Activated naive CD4-positive, alpha-beta T cell treated with Interleukin-2 at 50 U/mL for 16 hours (primary cell): ENCODE data around the gene CAMKMT.

ENCODE experiments used
- DNase-seq: peaks from one replicate; pipeline ENCODE4 v3.0.0-alpha.2; 2020

The CAMKMT gene

GRCh38 chr2:44612276-44612675, 250.5 kb downstream of the CAMKMT start:
- no peak for DNase-seq

DNA sequence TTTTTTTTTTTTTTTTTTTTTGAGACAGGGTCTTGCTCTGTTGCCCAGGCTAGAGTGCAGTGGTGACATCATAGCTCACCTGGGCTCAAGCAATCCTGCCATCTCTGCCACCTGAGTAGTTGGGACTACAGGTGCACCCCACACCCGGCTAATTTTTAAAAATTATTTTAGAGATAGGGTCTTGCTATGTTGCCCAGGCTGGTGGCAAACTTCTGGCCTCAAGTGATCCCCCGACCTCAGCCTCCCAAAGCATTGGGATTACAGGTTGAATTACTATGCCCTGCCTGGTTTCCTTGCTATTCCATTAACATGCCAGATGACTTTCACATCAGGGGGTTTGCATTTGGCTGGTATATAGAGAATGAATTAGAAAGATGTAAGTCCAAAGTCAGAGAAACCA, 253.2 kb downstream of the CAMKMT start:
- no peak for DNase-seq

DNA sequence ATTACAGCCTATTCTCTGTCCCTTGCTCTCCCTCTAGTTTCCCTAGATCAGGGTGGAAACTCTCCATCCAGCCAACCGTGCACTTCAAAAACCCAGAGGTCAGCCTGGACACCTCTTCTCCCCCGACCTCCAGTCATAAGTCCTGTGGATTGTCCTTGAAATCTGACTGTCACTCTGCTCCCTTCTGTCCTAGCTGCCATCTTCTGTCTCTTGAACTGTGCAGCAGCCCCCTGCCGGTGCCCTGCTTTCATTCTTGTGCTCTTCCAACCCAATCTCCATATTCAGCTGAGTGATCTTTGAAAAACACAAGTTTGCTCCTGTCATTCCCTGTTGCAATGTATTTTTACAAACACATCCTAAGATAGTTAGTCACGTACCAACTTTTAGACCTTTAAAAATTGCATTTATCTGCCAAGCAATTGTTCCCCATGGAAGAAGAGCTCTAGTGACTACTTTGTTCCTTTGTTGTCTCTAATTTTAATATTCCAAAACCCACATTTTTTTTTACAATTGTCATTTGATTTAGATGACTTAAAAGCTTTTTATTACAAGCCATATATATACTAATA, 254.3 kb downstream of the CAMKMT start:
- DNase-seq, result no peak

GRCh38 chr2:44616667-44617155, 255.0 kb downstream of the CAMKMT start:
- no peak for DNase-seq

DNA sequence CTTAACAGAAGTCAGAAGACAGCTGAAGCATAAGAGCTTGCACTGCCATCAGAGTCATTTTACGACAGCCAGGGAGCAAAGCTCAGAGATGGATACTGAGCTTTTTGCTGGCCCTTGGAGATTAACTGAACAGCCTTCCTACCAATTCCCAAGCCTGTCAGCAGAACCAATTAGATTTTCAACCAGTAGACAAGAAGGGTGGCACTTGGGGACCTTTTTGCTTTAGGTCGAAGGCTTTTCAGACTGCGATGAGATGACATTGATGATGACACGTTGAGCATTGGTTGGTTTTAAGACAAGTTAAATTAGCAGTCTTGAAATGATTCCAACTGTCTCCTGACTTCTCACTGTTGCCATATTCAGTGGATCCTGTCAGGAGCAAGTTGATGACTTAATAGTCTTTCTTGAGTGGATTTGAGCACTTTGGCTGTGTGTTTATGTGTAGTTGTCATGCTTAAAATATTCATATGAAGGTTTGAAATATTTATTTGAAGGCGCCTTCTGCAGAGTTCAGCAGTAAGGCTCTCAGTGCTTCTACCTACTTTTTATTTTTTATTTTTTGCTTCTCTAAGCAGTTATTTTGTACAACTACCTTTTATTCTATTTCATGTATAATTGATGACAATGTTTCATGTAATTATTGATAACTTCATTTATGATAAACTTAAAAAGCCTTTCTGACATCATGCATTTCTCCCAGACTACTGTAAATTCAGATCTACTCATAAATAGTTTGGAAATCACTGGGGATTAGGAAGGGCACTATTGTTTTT, 256.7 kb downstream of the CAMKMT start:
- no peak for DNase-seq

GRCh38 chr2:44620189-44620990, 258.6 kb downstream of the CAMKMT start:
- no peak for DNase-seq

- no peak for DNase-seq
These were observed 262.0 kb downstream of the CAMKMT start for GRCh38 chr2:44623622-44624351.

GRCh38 chr2:44628297-44628696, 266.6 kb downstream of the CAMKMT start:
- DNase-seq, result no peak

GRCh38 chr2:44632931-44633689, 271.4 kb downstream of the CAMKMT start:
- DNase-seq, result no peak

DNA sequence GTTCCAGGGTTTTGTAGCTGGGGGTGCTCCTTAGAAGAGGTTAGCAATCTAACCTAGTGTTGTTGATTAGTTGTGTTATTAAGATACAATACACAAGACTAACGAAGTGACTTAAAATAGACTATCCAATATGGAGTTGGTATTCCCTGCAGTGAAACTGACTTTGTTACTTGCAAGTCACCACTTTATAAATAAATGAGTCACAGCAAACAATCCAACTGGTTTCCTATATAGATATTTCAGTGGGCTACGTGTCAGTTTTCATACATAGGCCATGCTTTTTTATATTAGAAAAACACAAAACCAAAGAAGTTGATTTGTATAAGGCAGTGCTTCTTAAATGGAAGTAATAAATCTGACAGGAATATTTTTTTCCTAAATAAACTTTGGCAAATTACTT, 274.0 kb downstream of the CAMKMT start:
- no peak for DNase-seq

- DNase-seq, result no peak
These were observed 276.9 kb downstream of the CAMKMT start for GRCh38 chr2:44638649-44639048.

DNA sequence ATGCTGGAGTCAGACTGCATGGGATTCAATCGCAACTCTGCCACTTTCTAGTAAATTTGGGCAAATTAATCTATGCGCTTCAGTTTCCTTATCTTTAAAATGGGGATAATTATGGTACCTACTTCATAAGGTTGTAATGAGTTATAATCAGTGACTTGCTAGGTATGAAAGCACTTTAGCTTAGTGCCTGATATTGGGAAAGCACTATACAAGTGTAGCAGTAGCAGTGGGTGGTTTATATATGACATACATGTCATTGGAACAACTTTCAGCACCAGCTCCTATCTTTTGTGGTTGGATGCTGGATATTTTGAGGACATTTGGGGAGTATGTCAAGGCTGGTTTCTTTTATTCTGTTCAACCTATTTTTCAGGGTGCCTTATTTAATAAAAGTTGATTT, 277.7 kb downstream of the CAMKMT start:
- DNase-seq, result no peak

DNA sequence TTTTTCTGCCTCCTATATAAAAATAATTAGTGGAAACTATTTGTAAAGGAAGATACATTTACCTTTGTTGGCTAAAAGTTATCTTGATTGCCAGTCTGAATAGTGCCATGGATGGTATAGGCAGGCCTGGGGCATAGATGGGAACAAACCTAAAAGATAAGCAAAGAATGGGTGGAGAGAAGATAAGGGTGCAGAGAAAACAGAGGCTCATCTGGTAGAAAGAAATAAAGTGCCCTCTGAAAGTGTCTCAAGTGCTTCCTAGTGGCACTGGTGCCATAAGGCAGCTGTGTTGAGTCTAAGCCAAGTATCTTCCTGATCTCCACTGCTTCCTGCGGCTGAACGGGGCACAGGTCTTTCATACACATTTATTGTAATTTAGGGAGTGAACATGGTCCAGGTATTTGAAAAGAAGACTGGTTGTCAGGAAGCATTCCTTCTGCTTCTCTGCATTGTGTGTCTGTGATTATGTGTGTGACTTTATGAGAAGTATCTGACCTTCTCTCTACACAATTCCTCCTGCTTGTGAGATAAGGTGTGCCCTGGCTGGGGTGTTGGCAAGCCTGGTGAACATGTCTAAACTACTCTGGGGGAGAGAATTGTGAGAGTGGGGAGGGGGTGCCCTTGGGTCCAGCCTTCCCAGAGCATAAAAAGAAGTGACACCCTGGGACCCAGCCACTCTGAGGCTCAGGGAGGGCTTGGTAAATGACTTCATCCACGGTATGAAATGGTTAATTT, 280.5 kb downstream of the CAMKMT start:
- DNase-seq, result no peak

- DNase-seq, result no peak
These were observed 284.2 kb downstream of the CAMKMT start for GRCh38 chr2:44645937-44646336.

DNA sequence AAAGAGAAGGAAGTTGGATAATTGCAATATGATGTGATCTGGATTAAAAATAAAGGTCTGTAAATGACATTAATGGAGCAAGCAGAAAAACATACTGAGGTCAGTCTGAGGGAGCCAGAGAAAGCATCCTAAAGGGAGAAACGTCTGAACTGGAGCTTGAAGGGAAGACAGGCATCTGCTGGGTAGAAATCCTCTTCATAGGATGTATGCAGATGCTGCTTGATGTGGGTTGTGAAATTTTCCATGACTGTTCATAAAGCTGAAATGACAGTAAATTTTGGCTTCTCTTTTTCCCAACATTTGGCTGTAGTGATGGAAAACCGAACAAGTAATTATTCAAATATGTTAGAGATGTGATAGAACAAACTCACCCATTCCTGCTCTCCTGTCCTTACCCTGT, 287.6 kb downstream of the CAMKMT start:
- no peak for DNase-seq

GRCh38 chr2:44650796-44651195, 289.0 kb downstream of the CAMKMT start:
- no peak for DNase-seq

DNA sequence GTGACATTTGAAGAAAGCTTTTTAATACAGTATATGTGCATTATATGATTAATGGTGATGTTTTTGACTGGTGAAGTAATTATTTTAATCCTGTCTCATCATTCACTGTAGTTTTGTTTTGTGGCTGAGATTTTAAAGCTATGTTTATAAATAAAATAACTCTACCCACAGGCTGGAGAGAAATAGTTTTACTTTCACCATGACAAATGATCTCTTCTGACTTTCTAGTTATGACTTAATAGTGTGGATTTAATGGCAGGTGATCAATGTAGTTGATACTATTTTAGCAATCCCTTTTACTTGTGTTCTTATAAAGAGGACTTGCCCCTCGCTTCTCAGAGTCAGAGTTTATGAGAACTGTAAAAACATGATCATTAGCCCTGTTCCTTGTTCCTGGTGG, 290.2 kb downstream of the CAMKMT start:
- no peak for DNase-seq

DNA sequence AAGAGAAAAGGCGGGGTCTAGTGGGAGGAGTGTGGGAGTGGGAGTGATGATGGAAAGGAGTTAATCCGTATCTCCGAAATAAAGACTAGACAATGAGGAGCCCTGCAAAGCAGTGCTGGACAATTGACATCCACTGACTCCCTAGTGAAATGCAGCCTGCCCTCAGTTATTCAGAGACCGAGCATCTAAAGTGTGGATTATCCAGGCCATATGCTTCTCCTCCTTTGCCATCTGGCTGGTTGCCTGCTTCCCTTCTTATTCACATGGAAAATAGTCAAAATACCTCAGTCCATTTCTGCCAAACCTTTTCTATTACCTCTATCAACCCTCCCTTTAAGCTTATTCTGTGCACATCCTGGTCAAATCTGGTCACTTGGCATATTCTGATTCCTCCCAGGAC, 291.0 kb downstream of the CAMKMT start:
- no peak for DNase-seq

- DNase-seq, result no peak
These were observed 293.7 kb downstream of the CAMKMT start for GRCh38 chr2:44655401-44655864.

- no peak for DNase-seq
These were observed 294.7 kb downstream of the CAMKMT start for GRCh38 chr2:44656460-44656859.

DNA sequence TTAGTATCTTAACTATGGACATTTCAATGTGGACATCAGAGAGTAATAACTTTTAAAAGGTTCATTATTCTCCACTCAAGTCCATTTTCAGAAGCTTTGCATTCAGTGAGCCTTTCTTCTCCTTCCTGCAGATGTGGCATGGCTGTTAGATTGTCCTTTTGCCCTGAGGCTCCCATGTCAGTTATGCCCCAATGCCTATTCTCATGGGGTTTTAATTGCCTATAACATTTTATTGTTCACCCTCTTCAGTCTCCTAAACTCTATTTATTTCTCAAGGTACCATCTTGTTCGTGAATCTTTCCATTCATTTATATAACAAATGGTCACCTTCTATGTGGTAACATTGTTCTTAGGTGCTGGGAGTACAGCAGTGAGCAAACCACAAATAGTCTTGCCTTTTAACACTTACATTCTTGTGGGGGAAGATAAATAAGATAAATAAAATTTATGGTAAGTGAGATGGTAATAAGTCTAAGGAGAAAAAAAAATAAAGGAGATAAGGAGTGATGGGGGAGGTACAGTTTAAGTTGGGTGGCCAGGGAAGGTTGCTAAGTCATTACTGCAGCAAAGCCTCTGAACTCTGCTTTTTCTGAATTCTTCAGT, 301.8 kb downstream of the CAMKMT start:
- no peak for DNase-seq
